H1 (cell line): ENCODE results near the gene ATP9B. TPM values are rescaled to one million over a fixed set of nuclear protein-coding genes. Genes with fewer than 3 reads are reported as not detected.

Experiments
- ATF2 ChIP-seq: IDR thresholded peaks from 2 replicates; pipeline ENCODE4 v1.6.1; 2012; ENCODE audit warnings: low read length, inconsistent platforms
- BCL11A ChIP-seq, 2 experiments: IDR thresholded peaks; one replicate each; pipeline ENCODE4 v1.6.1; 2011; ENCODE audit warnings: low read depth in 2 of 2, low read length in 2 of 2, mild to moderate bottlenecking in 2 of 2
- BRCA1 ChIP-seq: IDR thresholded peaks from 2 replicates; pipeline ENCODE4 v1.6.1; 2012; ENCODE audit warnings: low read depth, low read length, improper control_type of control experiment
- CBX5 ChIP-seq: fragments of 300-800, 300-1000 bp; sonication (generic); IDR thresholded peaks from 2 replicates; pipeline ENCODE4 v1.7.1; 2016; ENCODE audit warnings: antibody characterized with exemption, low read length, low read depth
- CBX8 ChIP-seq: fragments of 300-800, 300-1000 bp; sonication (generic); IDR thresholded peaks from 2 replicates; pipeline ENCODE4 v1.7.1; 2016; ENCODE audit warnings: low read depth, low read length, borderline replicate concordance
- CREB1 ChIP-seq: IDR thresholded peaks from 2 replicates; pipeline ENCODE4 v1.6.1; 2012; ENCODE audit warnings: inconsistent platforms
- CTBP2 ChIP-seq: IDR thresholded peaks from 2 replicates; pipeline ENCODE4 v1.7.0; 2011; ENCODE audit warnings: borderline replicate concordance, mild to moderate bottlenecking, moderate library complexity, mixed read lengths, low read length; ENCODE audit not compliant: insufficient read depth, insufficient read length
- CTCF ChIP-seq, 3 experiments: IDR thresholded peaks; 1 replicate in 2 of 3; 2 replicates in 1 of 3; pipeline versions ENCODE4 v1.5.1 to v1.6.1; 2011; ENCODE audit warnings: low read length in 3 of 3, mild to moderate bottlenecking in 3 of 3, inconsistent platforms in 2 of 3, low read depth in 1 of 3, moderate library complexity in 1 of 3; ENCODE audit not compliant: insufficient read depth in 1 of 3; ENCODE audit errors: control extremely low read depth in 1 of 3
- HDAC6 ChIP-seq: IDR thresholded peaks from one replicate; pipeline ENCODE4 v1.7.1; 2012; ENCODE audit warnings: low read depth, mild to moderate bottlenecking, inconsistent platforms, low read length, moderate library complexity
- KDM4A ChIP-seq: IDR thresholded peaks from one replicate; pipeline ENCODE4 v1.7.1; 2012; ENCODE audit warnings: low read depth, mild to moderate bottlenecking, moderate library complexity, low read length, inconsistent platforms; ENCODE audit not compliant: severe bottlenecking
- MAFK ChIP-seq: IDR thresholded peaks from 2 replicates; pipeline ENCODE4 v1.6.1; 2012; ENCODE audit warnings: low read depth, mild to moderate bottlenecking, improper control_type of control experiment, low read length
- NANOG ChIP-seq: IDR thresholded peaks from 2 replicates; pipeline ENCODE4 v1.6.1; 2011; ENCODE audit warnings: low read length, low read depth, mild to moderate bottlenecking, inconsistent platforms; ENCODE audit not compliant: insufficient read depth, poor library complexity, severe bottlenecking
- POU5F1 ChIP-seq: IDR thresholded peaks from 2 replicates; pipeline ENCODE4 v1.6.1; 2011; ENCODE audit warnings: low read depth, mild to moderate bottlenecking, low read length, moderate library complexity
- RAD21 ChIP-seq, 2 experiments: IDR thresholded peaks in 1 of 2; conservative IDR thresholded peaks in 1 of 2; 2 replicates each; pipeline ENCODE4 v1.6.1; 2011; ENCODE audit warnings: low read depth in 2 of 2, low read length in 2 of 2, improper control_type of control experiment in 1 of 2, inconsistent platforms in 1 of 2, mild to moderate bottlenecking in 1 of 2, moderate library complexity in 1 of 2
- RNF2 ChIP-seq: fragments of 200-900, 300-1000 bp; sonication (generic); IDR thresholded peaks from 2 replicates; pipeline ENCODE4 v1.7.1; 2016; ENCODE audit warnings: borderline replicate concordance, low read depth, mild to moderate bottlenecking, antibody characterized with exemption, low read length; ENCODE audit not compliant: poor library complexity, severe bottlenecking; ENCODE audit errors: missing control alignments
- SP4 ChIP-seq: IDR thresholded peaks from 2 replicates; pipeline ENCODE4 v1.6.1; 2012; ENCODE audit warnings: low read length, inconsistent platforms
- TCF12 ChIP-seq: IDR thresholded peaks from 2 replicates; pipeline ENCODE4 v1.6.1; 2011; ENCODE audit warnings: low read depth, mild to moderate bottlenecking, low read length
- polyA plus RNA-seq, 7 experiments: library from polyadenylated mRNA; depleted of rRNA in 3 of 7; stranded (reverse) in 5 of 7; unstranded in 2 of 7; fragments of >200 nt in 5 of 7; fragments of 200-250 nt in 2 of 7; gene quantifications; 1 replicate in 5 of 7; 2 replicates in 1 of 7; 4 replicates in 1 of 7; pipeline versions ENCODE4 v1.2.1 to v1.2.3, GENCODE V29; 2011 to 2013; ENCODE audit warnings: missing spikeins in 2 of 7, mixed read lengths in 2 of 7
- total RNA-seq: library from RNA; stranded (reverse); fragmentation: NEBNext Ultra II Directional; extraction: Animal tissue kit (Norgen Biotek cat#: 25700); gene quantifications from 2 replicates; pipeline ENCODE4 v1.2.1, GENCODE V29; 2021

The ATP9B gene
- total and polyA plus RNA-seq, 2 of the 8 experiments (the other 6 are each of a cell fraction or from before 2014, with no cell fraction given), result 15.1 to 21.7 TPM

GRCh38 chr18:79026491-79026890, 42.7 kb upstream of the ATP9B start (continued):
- TF ChIP-seq RAD21 (IDR thresholded peaks at IDR 0.05 in 1 of 2, conservative IDR thresholded peaks at IDR 0.05 in 1 of 2; ENCODE audit: low read depth in 2 of 2, low read length in 2 of 2) (peak; percentile 13 to 38; a peak in 3 of 4 replicates), BRCA1 (no peak; the same call in 1 of the 2 replicates), HDAC6 (no peak), RNF2 (no peak), ATF2 (0 out of 2 replicates have a peak, but pooled peaks have one; percentile 43), KDM4A (no peak), CREB1 (peak; percentile 54; the same call in 1 of the 2 replicates), NANOG (peak; percentile 39), MAFK (no peak), CTBP2 (no peak), POU5F1 (peak; percentile 85; the same call in 1 of the 2 replicates), SP4 (no peak), CBX8 (no peak), CTCF (IDR thresholded peaks at IDR 0.05; ENCODE audit: control extremely low read depth in 1 of 3, insufficient read depth in 1 of 3, low read depth in 1 of 3, low read length in 3 of 3) (peak; percentile 34 to 63 (median 47); a peak in 3 of 4 replicates), TCF12 (0 out of 2 replicates have a peak, but pooled peaks have one; percentile 59), CBX5 (no peak), BCL11A (IDR thresholded peaks at IDR 0.05; ENCODE audit: low read depth in 2 of 2, low read length in 2 of 2) (no peak)
- TF ChIP-seq, all 59 proteins: peak for 12
